ENCODE results near the gene HBZ.
"Not testable (repeated sequence)": the region's sequence is repeated elsewhere in the genome, so short reads cannot be mapped to it uniquely, and the experiment has no call there.

HBZ gene

DNA sequence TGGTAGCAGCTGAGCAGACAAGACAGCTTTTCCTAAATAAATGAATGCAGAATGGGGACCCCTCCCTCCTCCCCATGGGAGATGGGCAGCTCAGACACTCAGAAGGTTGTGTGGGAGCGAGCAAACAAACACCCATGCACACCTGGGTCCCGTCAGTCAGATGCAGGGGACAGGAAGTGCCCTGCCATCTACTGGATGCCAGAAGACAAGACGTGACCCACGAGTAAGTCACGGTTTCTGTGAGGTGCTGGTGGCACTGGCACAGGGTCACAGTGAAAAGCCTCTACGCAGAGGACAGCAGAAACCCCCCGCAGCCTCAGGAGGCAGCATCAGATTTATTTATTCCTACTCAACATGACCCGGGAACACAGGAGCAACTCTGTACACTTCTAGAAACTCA is 36.2 kb downstream of the HBZ start:
- Histone ChIP-seq H3K27me3 (ENCODE audit: control insufficient read depth, insufficient read depth, low read length) (no peaks in the 10 kb centered on the region), H3K4me1 (ENCODE audit: control insufficient read depth, insufficient read depth, low read length) (no peaks in the 10 kb centered on the region), H3K4me3 (ENCODE audit: low read depth, low read length) (no peak overlapping the region), H3K9me3 (ENCODE audit: control insufficient read depth, insufficient read depth, low read length) (no peaks in the 10 kb centered on the region), H3K9ac (ENCODE audit: low read depth, low read length) (no peak overlapping the region), H3K36me3 (ENCODE audit: control insufficient read depth, insufficient read depth, low read length) (peaks cover 59% of the 10 kb centered on the region)

GRCh38 chr16:189604-190186 is 37.3 kb downstream of the HBZ start:
- no peak overlapping the region for H3K4me3 ChIP-seq (ENCODE audit: low read depth, low read length)
- no peaks in the 10 kb centered on the region for H3K4me1 ChIP-seq (ENCODE audit: control insufficient read depth, insufficient read depth, low read length)
- no peak overlapping the region for H3K9ac ChIP-seq (ENCODE audit: low read depth, low read length)
- H3K27me3 ChIP-seq (ENCODE audit: control insufficient read depth, insufficient read depth, low read length) = no peaks in the 10 kb centered on the region
- peaks cover 64% of the 10 kb centered on the region for H3K36me3 ChIP-seq (ENCODE audit: control insufficient read depth, insufficient read depth, low read length)
- H3K9me3 ChIP-seq (ENCODE audit: control insufficient read depth, insufficient read depth, low read length) = no peaks in the 10 kb centered on the region

- H3K4me1 ChIP-seq (ENCODE audit: control insufficient read depth, insufficient read depth, low read length) = no peaks in the 10 kb centered on the region
- H3K4me3 ChIP-seq (ENCODE audit: low read depth, low read length) = no peak overlapping the region
- no peaks in the 10 kb centered on the region for H3K9me3 ChIP-seq (ENCODE audit: control insufficient read depth, insufficient read depth, low read length)
- H3K27me3 ChIP-seq (ENCODE audit: control insufficient read depth, insufficient read depth, low read length) = no peaks in the 10 kb centered on the region
- H3K9ac ChIP-seq (ENCODE audit: low read depth, low read length) = no peak overlapping the region
- H3K36me3 ChIP-seq (ENCODE audit: control insufficient read depth, insufficient read depth, low read length) = peaks cover 78% of the 10 kb centered on the region
These were observed 39.4 kb downstream of the HBZ start for GRCh38 chr16:191831-192230.

- Histone ChIP-seq H3K4me3 (ENCODE audit: low read depth, low read length) (no peak overlapping the region), H3K4me1 (ENCODE audit: control insufficient read depth, insufficient read depth, low read length) (no peaks in the 10 kb centered on the region), H3K9me3 (ENCODE audit: control insufficient read depth, insufficient read depth, low read length) (no peaks in the 10 kb centered on the region), H3K27me3 (ENCODE audit: control insufficient read depth, insufficient read depth, low read length) (no peaks in the 10 kb centered on the region), H3K9ac (ENCODE audit: low read depth, low read length) (no peak overlapping the region), H3K36me3 (ENCODE audit: control insufficient read depth, insufficient read depth, low read length) (peaks cover 76% of the 10 kb centered on the region)
These were observed 40.2 kb downstream of the HBZ start for GRCh38 chr16:192686-193085.

DNA sequence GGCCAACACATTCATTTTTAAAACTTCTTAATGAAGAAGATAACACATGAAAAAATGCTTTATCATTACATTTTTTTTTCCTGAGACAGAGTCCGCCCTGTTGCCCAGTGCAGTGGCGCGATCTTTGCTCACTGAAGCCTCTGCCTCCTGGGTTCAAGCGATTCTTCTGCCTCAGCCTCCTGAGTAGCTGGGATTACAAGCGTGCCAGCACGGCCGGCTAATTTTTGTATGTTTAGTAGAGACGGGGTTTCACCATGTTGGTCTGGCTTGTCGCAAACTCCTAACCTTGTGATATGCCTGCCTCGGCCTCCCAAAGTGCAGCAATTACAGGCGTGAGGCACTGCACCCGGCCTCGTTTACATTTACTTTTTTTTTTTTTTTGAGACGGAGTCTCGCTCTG is 41.0 kb downstream of the HBZ start:
- H3K27me3 ChIP-seq (ENCODE audit: control insufficient read depth, insufficient read depth, low read length) = no peaks in the 10 kb centered on the region
- H3K9ac ChIP-seq (ENCODE audit: low read depth, low read length) = no peak overlapping the region
- H3K4me3 ChIP-seq (ENCODE audit: low read depth, low read length) = no peak overlapping the region
- H3K9me3 ChIP-seq (ENCODE audit: control insufficient read depth, insufficient read depth, low read length) = no peaks in the 10 kb centered on the region
- peaks cover 77% of the 10 kb centered on the region for H3K36me3 ChIP-seq (ENCODE audit: control insufficient read depth, insufficient read depth, low read length)
- no peaks in the 10 kb centered on the region for H3K4me1 ChIP-seq (ENCODE audit: control insufficient read depth, insufficient read depth, low read length)

- Histone ChIP-seq H3K9me3 (ENCODE audit: control insufficient read depth, insufficient read depth, low read length) (no peaks in the 10 kb centered on the region), H3K36me3 (ENCODE audit: control insufficient read depth, insufficient read depth, low read length) (peaks cover 73% of the 10 kb centered on the region), H3K9ac (ENCODE audit: low read depth, low read length) (no peak overlapping the region), H3K4me3 (ENCODE audit: low read depth, low read length) (no peak overlapping the region), H3K27me3 (ENCODE audit: control insufficient read depth, insufficient read depth, low read length) (no peaks in the 10 kb centered on the region), H3K4me1 (ENCODE audit: control insufficient read depth, insufficient read depth, low read length) (no peaks in the 10 kb centered on the region)
These were observed 42.1 kb downstream of the HBZ start for GRCh38 chr16:194516-194915.

DNA sequence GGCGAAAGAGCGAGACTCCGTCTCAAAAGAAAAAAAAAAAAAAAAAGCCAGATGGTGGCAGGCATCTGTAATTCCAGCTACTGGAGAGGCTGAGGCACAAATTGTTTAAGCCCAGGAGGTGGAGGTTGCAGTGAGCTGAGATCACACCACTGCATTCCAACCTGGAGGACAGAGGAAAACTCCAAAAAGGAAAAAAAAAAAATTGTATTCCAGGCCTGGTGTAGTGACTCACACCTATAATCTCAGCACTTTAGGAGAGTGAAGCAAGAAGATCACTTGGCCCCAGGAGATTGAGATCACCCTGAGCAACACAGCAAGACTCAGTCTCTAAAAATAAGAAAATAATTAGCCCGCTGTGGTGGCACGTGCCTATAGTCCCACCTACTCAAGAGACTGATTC is 47.9 kb downstream of the HBZ start:
- H3K9me3 ChIP-seq (ENCODE audit: control insufficient read depth, insufficient read depth, low read length) = no peaks in the 10 kb centered on the region
- H3K4me1 ChIP-seq (ENCODE audit: control insufficient read depth, insufficient read depth, low read length) = no peaks in the 10 kb centered on the region
- no peak overlapping the region for H3K4me3 ChIP-seq (ENCODE audit: low read depth, low read length)
- H3K36me3 ChIP-seq (ENCODE audit: control insufficient read depth, insufficient read depth, low read length) = peaks cover 48% of the 10 kb centered on the region
- H3K9ac ChIP-seq (ENCODE audit: low read depth, low read length) = no peak overlapping the region
- no peaks in the 10 kb centered on the region for H3K27me3 ChIP-seq (ENCODE audit: control insufficient read depth, insufficient read depth, low read length)

GRCh38 chr16:203246-203645 is 50.8 kb downstream of the HBZ start:
- H3K36me3 ChIP-seq (ENCODE audit: control insufficient read depth, insufficient read depth, low read length) = peaks cover 47% of the 10 kb centered on the region

GRCh38 chr16:204046-204445 is 51.6 kb downstream of the HBZ start:
- peaks cover 43% of the 10 kb centered on the region for H3K36me3 ChIP-seq (ENCODE audit: control insufficient read depth, insufficient read depth, low read length)
- H3K4me1 ChIP-seq (ENCODE audit: control insufficient read depth, insufficient read depth, low read length); H3K9ac ChIP-seq (ENCODE audit: low read depth, low read length); H3K27me3 ChIP-seq (ENCODE audit: control insufficient read depth, insufficient read depth, low read length); H3K9me3 ChIP-seq (ENCODE audit: control insufficient read depth, insufficient read depth, low read length); H3K4me3 ChIP-seq (ENCODE audit: low read depth, low read length): not testable (repeated sequence)

More at GRCh38 chr16:203246-203645, 50.8 kb downstream of the HBZ start:
- Histone ChIP-seq H3K4me1 (ENCODE audit: control insufficient read depth, insufficient read depth, low read length) (no peaks in the 10 kb centered on the region), H3K9me3 (ENCODE audit: control insufficient read depth, insufficient read depth, low read length) (no peaks in the 10 kb centered on the region), H3K27me3 (ENCODE audit: control insufficient read depth, insufficient read depth, low read length) (no peaks in the 10 kb centered on the region), H3K4me3 (ENCODE audit: low read depth, low read length) (no peak overlapping the region), H3K9ac (ENCODE audit: low read depth, low read length) (no peak overlapping the region)
